Urothelium cell line (cell line): ENCODE measurements around the gene CSF3R.
"Not testable (repeated sequence)": the region's sequence is repeated elsewhere in the genome, so short reads cannot be mapped to it uniquely, and the experiment has no call there.

Source experiments
- DNase-seq: peaks from one replicate; pipeline ENCODE4 v3.0.0; 2011; ENCODE audit warnings: low spot score, mixed read lengths
- FAIRE-seq: peaks from 2 replicates; lab custom pipeline; 2011; peaks lifted over from hg19 to GRCh38; lab: Jason Lieb, UNC

Gene CSF3R

DNA sequence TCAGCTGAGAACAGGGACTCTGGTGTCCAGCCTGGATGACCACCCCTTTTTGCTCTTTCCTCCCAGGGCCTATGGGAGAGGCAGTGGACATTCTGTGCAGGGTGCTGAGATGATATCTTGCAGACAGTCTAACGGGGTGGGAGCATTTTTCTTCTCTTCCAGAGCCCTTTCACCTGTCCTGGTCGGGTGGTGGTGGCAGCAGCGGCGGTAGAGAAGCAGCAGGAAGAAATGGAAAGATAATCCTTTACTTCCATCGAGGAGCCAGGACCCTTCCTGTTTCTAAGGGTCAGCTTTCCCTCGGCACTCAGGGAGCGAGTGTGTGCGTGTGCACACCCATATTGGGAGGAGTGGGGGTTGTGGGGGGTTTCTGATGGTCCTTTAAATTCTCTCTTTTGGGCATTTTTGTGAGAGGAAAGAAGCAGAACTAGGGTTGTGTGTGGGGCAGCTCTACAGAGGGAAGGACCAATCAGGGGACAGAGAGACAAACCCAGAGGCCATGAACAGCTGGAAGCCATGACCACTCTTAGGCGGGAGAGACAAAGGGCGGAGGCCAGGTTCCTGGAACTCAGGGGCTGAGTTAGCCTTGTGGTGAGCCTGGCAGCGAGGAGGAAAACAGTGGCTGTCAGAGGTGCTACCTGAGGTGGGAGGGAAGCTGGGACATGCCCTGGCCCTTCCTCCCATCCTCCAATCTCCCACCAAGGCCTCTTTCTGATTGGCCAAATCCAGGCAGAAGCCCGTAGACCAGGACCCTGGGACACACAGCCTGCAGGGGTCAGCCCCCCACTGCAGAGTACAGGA lies 31.2 kb upstream of the CSF3R start:
- FAIRE-seq (peak; percentile 32), DNase-seq (no peak)

DNA sequence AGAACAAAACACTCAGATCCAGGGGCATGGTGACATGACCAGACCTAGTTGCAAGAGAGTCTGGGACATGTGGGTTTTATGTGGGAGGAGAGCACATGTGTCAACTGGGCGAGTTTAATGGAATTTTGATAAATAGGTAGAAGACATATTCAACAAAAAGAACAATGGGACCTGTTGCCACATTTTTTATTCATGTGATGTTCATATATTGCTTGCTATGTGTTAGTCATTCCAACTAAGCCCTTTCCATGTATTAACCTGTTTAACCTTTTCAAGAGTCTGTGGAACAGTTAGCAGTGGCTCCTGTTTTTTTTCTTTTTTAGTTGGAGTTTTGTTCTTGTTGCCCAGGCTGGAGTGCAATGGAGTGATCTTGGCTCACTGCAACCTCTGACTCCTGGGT lies 30.1 kb upstream of the CSF3R start:
- DNase-seq (no peak), FAIRE-seq (no peak)

DNA sequence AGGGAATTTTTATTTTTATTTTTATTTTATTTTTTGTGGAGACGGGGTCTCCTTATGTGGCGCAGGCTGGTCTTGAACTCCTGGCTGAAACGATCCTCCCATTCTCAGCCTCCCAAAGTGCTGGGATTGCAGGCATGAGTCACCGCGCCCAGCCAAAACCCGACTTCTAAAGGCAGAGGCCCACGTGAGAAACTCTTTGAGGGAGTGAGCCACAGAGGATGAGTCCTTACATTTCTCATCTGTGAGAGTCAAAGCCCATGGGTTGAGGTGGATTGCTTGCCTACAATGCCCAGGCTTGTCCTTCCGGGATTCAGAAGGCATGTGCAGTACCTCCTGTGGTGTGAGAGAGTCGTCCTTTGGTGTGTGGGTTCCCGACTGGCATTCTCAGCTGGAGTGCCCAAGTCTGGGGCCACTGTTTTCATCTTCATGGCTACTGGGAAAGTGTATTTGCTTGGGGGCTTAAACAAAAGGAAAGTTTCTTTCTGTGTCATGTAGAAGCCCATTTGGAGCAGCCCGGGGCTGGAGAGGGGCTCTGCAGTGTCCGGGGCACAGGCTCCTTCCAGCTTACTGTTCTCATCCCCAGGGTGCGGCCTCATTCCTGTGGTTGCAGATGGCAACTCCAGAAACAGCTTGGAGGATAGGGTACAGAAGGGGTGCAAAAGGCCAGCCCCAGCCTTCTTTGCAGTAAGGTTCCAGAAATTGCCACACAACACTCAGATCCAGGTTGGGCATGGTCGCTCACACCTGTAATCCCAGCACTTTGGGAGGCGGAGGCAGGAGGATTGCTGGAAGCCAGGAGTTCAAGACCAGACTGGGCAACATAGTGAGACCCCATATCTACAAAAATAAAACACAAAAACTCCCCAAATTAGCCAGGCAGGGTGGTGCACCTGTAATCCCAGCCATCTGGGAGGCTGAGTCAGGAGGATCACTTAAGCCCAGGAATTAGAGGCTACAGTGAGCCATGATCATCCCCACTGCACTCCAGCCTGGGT lies 29.4 kb upstream of the CSF3R start:
- FAIRE-seq (no peak), DNase-seq (peak; percentile 45)

DNA sequence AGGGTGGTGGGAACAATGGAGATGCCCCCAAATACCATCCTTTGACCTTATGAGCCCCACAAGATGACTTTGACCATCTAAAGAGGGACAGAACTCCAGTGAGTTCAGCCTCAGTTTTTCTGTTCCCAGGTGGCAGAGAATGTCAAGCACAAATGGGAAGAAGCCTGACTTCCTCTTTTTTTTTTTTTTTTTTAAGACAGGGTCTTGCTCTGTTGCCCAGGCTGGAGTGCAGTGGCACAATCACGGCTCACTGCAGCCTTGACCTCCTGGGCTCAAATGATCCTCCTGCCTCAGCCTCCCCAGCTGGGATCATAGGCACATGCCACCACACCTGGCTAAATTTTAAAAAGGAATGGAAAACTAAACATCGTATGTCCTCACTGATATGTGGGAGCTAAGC lies 28.5 kb upstream of the CSF3R start:
- DNase-seq, FAIRE-seq: not testable (repeated sequence)

DNA sequence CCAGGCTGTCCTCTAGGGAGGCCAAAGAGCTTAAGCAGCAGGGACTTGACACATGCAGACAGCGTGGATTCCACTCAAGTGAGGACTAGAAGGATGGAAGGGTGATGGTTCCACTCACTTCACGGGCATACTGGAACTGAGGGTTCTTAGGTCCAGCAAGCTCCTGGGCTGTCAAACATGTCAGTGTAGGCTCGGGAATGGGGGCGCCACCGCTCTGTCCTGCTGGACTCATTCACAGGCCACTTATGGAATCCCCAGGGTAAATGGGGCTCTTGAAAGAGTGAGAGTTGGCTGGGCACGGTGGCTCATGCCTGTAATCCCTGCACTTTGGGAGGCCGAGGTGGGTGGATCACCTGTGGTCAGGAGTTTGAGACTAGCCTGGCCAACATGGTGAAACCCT lies 27.7 kb upstream of the CSF3R start:
- FAIRE-seq: no peak
- no peak for DNase-seq

DNA sequence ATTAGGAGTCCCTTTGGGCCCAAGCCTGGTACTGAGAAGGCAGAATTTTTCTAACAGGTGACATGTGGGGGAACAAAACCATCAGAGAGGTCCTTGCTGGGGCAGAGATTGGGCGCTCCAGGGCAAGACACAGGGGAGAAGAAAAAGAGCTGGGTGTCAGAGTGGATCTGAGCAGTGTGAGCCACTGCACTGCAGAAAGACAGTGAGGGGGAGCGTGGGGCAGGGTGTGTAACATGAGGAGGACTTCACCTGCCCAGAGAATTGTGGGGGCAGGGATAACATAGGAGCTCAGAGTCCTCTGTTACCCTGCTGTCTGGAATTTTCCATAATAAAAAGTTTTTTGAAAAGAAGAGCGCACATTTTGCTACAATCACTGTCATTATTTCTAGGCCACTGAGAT lies 25.5 kb upstream of the CSF3R start:
- no peak for DNase-seq
- no peak for FAIRE-seq

DNA sequence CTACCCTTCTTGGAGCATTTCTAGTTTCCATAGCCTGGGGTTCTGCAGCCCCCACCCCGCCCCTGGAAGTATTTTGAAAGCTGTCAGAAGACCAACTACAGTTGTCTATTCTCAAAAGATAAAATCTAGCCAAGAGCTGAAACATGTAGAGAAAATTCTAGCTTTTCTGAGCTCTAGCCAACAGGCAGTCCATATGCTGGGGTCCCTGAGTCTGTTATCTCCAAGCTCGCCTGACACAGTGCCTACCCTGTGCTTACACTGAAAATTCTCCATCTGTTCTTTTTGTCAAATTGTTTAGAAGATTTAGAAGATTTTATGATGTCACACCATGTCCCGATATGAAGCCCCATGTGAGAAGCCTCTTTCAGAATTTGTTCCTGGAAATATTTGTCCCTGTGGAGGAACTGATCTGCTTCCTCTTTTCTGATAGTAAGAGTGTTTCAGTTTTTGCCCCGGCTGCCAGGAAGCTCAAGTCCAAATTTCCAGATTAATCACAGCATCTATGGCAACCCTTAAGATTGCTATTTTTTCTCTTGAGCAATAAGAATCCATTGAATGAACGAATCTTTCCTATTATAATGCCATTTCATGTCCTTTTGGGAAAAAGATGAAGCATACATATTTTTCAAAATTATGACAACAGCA lies 23.7 kb upstream of the CSF3R start:
- no peak for FAIRE-seq
- DNase-seq: no peak

DNA sequence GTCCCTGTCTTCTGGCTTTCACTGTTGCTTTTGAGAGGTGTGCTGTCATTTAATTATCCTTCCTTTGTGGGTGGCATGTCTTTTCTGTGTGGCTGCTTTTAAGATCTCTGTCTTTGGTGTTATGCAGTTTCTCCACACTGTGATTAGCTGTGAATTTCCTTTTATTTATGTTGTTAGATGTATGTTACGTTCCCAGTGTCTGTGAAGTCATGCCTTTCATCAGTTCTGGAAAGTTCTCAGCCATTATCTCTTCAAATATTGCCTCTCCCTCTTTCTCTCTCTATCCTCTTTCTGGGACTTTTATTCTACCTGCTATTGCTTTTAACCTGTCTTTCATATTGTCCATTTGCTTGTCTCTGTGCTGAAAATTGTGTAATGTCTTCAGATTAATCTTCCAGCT lies 21.0 kb upstream of the CSF3R start:
- FAIRE-seq: no peak
- DNase-seq: no peak

DNA sequence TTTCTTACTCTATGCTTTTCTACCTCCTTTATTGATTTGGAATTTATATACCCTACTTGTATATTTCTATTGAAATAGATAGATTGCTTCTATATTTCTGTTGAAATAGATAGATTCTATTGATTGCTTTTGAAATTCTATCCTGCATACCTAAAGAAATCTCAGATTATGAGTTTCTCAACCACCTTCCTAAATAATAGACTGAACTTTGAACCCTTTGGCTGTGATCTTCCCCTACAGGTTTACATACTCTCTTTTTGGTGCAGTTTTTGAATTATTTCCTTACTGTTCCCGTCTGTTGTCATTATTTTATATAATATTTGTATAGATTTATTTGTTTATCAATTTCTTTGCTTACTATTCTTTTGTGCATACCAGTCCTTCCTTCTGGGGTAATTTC lies 20.4 kb upstream of the CSF3R start:
- FAIRE-seq (no peak), DNase-seq (no peak)

DNA sequence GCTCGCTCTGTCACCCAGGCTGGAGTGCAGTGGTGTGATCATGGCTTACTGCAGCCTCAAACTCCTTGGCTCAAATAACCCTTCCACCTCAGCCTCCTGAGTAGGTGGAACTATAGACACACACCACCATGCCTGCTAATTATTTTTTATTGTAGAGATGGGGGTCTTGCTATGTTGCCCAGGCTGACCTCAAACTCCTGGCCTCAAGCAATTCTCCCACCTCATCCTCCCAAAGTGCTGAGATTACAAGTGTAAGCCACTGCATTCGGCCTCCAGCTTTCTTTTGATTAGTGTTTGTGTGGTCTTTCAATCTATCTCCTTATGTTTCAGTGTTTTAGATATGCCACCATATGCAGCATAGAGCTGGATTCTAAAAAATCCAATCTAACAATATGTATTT lies 19.9 kb upstream of the CSF3R start:
- no peak for FAIRE-seq
- DNase-seq: no peak

DNA sequence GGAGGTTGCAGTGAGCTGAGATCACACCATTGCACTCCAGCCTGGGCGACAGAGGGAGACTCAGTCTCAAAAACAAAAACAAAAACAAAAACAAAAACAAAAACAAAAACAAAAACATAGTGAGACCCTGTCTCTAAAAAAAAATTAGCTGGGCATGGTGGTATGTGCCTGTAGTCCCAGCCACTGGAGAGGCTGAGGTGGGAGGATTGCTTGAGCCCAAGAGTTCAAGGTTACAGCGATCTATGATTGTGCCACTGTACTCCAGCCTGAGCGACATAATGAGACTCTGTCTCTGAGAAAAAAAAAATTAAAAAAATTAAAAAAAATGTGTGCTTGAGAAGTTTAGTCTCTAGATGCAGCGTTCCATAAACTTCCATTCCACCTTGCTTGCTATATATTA lies 19.2 kb upstream of the CSF3R start:
- not testable (repeated sequence) for FAIRE-seq, DNase-seq

DNA sequence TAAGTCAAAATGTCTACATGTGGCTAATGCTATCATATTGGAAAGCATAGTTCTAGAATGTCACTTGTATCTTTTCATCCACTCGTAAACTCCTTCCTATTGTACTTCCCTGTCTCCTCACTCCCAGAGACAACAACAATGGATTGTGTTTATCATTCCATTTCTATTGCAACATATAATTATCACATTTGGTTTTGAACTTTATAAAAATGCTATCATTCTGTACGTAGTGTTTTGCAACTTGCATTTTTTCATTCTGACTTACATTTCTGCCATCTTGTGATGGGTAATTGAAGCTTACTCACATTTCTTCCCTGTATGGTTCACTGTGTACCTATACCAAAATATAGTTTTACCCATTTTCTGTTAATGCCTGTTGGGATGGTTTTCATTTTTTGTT lies 14.5 kb upstream of the CSF3R start:
- DNase-seq (no peak), FAIRE-seq (no peak)

DNA sequence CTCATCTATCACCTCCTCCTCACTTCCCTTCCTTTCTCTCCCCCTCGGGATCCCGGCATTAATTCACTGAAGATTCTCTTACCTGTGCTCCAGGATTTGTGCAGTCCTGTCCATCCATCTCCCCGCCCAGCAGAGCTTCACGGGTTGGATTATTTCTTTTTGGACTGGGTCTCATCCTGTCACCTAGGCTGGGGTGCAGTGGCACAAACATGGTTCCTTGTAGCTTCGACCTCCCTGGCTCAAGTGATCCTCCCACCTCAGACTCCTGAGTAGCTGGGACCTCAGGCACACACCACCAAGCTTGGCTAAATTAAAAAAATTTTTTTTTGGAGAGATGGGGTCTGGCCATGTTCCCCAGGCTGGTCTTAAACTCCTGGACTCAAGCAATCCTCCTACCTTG lies 12.3 kb upstream of the CSF3R start:
- FAIRE-seq: no peak
- no peak for DNase-seq

DNA sequence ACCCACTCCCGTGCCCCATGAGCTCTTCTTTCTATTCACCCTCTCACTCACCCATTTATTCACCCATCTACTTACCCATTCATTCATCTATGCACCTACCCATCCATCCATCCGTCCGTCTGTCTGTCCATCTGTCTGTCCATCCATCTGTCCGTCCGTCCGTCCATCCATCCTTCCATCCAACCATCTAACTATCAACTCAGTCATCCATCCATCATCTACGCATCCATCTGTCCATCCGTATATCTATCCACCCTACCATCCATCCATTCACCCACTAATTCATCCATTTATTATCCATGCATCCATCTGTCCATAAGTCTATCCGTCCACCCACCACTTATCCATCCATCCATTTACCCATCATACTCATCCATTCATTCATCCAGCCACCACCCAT lies 10.8 kb upstream of the CSF3R start:
- DNase-seq: no peak
- FAIRE-seq: peak; percentile 55

DNA sequence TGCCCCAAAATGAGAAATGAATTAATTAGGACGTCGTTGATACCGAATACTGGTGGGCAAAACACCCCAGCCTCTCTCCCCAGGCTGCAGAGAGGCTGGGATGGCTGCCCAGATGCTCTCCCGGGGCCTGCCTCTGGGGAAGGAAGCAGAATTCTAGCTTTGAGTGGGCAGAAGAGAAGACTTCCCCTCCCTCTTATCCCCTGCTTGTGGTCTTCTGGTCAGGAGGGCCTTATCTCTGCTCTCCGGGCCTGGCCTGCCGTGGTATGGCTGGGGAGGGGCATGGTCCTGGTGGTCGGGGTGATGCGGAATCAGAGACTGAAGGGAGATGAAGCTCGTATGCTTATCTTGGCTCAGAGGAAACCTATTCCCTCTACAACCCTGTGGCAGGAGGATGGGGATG lies 9.8 kb upstream of the CSF3R start:
- FAIRE-seq: no peak
- no peak for DNase-seq

DNA sequence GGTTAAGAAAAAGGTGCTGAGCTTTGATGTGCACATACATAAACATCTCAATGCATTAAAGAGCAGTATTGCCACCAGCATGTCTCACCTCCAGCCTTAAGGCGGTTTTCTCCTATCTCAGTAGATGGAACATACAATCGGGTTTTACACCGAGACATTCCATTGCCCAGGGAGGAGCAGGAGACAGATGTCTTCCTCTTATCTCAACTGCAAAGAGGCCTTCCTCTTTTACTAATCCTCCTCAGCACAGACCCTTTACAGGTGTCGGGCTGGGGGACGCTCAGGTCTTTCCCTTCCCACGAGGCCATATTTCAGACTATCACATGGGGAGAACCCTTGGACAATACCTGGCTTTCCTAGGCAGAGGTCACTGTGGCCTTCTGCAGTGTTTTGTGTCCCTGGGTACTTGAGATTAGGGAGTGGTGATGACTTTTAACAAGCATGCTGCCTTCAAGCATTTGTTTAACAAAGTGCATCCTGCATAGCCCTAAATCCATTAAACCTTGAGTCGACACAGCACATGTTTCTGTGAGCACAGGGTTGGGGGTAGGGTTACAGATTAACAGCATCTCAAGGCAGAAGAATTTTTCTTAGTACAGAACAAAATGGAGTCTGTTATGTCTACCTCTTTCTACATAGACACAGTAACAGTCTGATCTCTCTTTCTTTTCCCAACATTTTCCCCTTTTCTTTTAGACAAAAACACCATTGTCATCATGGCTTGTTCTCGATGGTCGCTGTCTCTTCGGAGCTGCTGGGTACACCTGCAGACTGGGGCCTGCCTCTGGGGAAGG lies 6.7 kb upstream of the CSF3R start:
- not testable (repeated sequence) for DNase-seq, FAIRE-seq

DNA sequence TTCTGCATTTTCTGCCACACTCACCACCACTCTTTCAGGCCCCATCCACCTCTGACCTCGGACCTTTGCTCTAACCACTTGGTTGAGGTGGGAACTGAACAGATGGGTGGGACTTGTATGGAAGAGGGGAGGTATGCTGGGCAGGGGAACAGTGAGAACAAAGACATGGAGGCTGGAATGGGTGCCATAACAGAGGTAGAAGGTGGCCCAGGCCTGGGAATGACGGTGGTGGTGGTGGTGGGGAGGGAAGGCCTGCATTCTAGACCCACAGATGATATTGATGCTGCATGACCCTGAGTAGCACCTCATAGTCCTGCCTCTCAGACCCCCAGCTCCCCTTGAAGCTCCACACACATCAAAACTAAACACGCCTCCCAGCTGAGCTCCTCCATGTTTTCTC lies 5.2 kb upstream of the CSF3R start:
- no peak for FAIRE-seq
- DNase-seq: no peak

DNA sequence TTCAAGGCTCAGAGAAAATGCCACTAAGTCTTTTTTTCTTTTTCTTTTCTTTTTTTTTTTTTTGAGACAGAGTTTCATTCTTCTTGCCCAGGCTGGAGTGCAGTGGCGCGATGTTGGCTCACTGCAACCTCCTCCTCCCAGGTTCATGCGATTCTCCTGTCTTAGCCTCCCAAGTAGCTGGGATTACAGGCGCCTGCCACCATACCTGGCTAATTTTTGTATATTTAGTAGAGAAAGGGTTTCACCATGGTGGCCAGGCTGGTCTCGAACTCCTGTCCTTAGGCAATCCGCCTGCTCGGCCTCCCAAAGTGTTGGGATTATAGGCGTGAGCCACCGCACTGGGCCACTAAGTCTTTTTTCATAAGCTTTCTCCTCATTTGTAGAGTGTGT lies 4.6 kb upstream of the CSF3R start:
- FAIRE-seq, DNase-seq: not testable (repeated sequence)

DNA sequence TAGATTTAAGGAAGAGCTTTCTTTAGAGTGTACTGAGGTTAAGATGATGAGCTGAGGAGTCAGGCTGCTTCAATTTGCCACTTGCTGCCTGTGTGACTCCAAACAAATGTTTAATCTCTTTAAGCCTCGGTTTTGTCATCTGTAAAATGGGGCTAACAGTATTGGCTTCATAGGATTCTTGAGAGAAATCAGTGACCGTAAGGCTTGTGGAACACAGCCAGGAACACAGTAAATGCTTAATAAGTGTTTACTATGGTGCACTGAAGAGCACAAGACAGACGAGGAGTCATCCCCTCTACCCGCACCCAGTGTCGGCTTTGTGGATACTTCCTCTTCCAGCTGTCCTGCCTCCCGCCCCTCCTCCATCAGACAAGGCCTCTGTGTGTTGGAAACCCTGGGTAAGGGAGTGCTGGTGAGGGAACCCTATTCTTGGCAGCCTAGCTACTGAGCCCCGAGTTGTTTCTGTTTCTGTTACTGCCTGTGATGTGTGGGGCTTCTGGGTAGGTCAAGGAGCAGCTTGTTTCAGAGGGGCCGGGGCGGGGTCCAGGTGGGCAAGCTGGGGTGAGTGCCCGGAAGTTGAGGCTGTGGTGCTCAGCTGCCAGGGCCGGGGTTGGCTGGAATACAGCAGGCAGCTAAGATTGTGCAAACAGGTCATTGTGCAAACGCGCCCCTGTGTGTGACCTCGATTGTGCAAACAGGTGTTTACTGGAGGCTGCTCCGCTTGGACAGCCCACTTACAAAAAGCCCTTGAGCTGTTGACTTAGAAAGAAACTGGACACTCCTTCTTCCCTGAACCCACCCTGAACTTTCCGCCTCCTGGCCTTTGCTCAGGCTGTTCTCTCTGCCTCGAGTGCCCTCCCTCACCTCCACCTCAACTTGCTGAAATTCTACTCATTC lies 4.0 kb upstream of the CSF3R start:
- no peak for DNase-seq
- no peak for FAIRE-seq

DNA sequence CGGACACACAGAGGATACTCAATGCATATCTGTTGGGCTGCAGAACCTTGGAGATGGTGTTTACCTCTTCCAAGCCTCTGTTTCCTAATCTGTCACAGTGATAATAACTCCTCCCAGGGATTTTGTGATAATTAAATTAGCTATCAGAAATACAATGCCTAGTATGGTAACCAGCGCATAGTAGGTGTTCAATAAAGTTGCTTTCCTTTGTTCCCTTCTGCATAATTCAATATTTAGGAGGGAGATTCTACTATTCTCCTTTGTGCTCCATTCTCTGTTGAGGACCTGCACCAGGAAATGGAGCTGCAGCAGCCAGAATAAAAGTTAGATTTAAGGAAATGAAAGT lies 3.4 kb upstream of the CSF3R start:
- FAIRE-seq (no peak), DNase-seq (no peak)
